HFF-Myc (cell line): ENCODE data around the gene TMEM135.
"Not testable (repeated sequence)": the region's sequence is repeated elsewhere in the genome, so short reads cannot be mapped to it uniquely, and the experiment has no call there.

Experiments
- DNase-seq: peaks from one replicate; pipeline ENCODE4 v3.0.0-alpha.2; 2011; ENCODE audit warnings: low read depth; ENCODE audit errors: extremely low read depth
- H3K4me3 ChIP-seq: replicated peaks from 2 replicates; pipeline ENCODE4 v1.5.1; 2011; ENCODE audit warnings: low read depth, mild to moderate bottlenecking, control low read depth, low read length
- TF ChIP-seq, protein P1 (sequence below): IDR thresholded peaks from 2 replicates; pipeline ENCODE4 v1.5.1; 2012; ENCODE audit warnings: mild to moderate bottlenecking, low read depth, low read length, control low read depth; ENCODE audit errors: missing control alignments

Gene TMEM135

DNA sequence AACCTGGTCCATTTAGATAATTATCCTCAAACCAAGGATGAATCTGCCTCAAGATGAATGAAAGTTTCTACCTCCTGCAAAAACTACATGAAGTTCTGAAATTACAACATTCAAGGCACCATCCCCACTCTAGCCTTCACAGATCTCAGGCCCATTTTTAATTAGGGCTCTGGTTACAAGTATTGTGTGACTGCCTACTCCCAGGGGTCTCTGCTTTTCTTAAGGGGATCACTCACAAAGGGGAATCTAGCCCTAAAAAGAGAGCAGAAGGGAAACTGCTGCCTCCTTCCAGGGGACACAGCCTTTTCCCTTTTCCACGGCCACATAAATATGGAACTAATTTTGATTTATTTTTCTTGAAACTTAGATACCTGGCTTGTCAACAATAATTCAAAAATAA, 17.4 kb upstream of the TMEM135 start:
- TF ChIP-seq, protein P1, sequence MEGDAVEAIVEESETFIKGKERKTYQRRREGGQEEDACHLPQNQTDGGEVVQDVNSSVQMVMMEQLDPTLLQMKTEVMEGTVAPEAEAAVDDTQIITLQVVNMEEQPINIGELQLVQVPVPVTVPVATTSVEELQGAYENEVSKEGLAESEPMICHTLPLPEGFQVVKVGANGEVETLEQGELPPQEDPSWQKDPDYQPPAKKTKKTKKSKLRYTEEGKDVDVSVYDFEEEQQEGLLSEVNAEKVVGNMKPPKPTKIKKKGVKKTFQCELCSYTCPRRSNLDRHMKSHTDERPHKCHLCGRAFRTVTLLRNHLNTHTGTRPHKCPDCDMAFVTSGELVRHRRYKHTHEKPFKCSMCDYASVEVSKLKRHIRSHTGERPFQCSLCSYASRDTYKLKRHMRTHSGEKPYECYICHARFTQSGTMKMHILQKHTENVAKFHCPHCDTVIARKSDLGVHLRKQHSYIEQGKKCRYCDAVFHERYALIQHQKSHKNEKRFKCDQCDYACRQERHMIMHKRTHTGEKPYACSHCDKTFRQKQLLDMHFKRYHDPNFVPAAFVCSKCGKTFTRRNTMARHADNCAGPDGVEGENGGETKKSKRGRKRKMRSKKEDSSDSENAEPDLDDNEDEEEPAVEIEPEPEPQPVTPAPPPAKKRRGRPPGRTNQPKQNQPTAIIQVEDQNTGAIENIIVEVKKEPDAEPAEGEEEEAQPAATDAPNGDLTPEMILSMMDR: no peak
- DNase-seq: no peak
- no peak overlapping the region for H3K4me3 ChIP-seq

DNA sequence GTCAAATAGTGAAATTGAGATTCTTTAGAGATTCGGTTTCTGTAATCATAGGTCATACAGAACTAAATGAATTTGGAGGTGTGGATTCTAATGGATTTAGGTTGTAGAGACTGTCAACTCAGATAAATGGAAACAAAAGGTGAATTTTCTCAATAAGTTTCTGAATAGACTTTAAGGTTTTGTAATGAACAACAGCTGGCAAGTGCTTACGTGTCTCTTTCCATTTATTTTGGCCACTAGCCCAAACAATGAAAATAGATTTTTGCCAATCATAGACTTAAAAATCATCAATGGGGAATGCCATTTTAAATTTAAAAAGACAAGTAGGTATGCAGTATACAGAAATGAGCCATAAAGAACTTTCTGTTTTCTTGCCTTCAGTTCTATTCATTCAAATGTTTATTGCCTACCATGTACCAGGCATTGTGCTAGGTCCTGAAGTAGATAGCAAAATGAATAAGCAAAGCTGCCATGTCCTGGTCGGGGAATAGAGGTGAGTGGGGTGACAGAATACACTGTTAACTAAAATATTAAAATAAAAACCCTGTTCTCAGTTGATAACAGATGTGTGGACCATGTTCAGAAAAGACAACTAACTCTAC, 16.9 kb upstream of the TMEM135 start:
- TF ChIP-seq, protein P1: no peak
- DNase-seq: no peak

DNA sequence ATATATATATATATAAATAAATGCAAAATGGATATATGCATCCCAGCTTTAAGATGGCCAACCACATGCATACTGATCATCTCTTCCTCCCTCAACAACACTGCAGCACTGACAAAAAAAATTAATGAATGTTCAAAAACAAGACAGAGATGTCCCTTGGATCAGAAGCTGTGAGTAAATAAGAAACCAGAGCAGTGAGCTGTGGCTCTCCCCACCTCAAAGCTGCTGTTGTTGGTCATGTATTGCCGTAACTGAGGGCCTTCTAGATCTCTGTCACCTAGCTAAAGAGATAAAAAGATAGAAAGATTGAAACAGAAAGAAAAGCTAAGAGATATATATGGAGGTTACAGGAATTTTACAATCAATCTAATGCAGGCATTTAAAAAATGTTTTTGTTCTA, 15.5 kb upstream of the TMEM135 start:
- TF ChIP-seq, protein P1: no peak
- no peak overlapping the region for H3K4me3 ChIP-seq
- no peak for DNase-seq

More for the DNA sequence above, 16.9 kb upstream of the TMEM135 start:
- no peak overlapping the region for H3K4me3 ChIP-seq

DNA sequence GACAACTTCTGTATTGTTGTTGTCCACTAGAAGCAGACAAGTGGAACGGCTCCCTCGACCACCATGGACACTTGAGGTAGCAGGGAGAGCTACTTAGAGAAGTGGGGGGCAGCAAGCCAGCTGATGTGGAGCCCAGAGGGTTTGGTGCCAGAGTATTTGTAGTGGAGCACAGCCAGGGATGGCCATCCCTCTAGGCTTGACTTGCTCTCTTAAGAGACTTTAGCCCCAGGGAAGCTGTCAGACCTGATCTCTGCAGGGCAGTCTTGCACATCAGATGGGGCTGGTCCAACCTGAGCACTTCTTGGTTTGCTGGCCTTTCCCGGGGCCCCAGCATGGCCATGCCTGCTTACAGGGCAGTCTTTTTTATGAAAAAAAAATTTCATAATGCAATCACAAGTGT, 15.0 kb upstream of the TMEM135 start:
- TF ChIP-seq, protein P1: no peak
- no peak overlapping the region for H3K4me3 ChIP-seq
- no peak for DNase-seq

DNA sequence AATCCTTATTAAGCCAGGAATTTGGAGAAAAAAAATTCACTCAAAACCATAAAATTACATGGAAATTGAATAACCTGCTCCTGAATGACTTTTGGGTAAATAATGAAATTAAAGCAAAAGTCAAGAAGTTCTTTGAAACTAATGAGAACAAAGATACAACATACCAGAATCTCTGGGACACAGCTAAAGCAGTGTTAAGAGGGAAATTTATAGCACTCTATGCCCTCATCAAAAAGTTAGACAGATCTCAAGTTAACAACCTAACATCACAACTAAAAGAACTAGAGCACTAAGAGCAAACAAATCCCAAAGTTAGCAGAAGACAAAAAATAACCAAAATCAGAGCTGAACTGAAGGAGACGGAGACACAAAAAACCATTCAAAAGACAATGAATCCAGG, 11.3 kb upstream of the TMEM135 start:
- DNase-seq, H3K4me3 ChIP-seq: not testable (repeated sequence)

DNA sequence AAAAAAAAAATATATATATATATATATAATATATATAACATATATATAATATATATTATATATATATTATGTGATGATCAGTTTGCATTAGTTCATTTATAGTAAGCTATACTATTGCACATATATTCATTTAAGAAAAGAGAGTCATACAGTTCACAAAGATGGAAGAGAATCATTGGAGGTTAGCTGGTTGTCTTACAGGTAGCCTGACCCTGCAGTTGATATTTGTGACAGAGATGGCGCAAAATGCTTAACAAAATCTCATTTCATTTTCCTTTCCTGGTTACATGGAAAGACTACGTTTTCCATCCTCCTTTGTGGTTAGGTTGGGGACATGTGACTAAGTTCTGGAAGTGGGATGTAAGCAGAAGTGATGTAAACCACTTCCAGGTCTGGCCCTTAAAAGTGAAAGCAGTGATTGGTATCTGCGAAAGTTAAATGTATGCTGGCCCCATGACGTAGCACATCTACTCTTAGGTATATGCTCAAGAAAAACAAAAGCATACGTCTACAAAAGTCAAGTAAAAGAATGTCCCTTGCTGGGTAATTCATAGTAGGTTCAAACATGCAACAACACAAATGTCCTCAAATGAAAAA, 7.2 kb upstream of the TMEM135 start:
- no peak for DNase-seq
- TF ChIP-seq, protein P1: no peak
- H3K4me3 ChIP-seq: no peak overlapping the region

DNA sequence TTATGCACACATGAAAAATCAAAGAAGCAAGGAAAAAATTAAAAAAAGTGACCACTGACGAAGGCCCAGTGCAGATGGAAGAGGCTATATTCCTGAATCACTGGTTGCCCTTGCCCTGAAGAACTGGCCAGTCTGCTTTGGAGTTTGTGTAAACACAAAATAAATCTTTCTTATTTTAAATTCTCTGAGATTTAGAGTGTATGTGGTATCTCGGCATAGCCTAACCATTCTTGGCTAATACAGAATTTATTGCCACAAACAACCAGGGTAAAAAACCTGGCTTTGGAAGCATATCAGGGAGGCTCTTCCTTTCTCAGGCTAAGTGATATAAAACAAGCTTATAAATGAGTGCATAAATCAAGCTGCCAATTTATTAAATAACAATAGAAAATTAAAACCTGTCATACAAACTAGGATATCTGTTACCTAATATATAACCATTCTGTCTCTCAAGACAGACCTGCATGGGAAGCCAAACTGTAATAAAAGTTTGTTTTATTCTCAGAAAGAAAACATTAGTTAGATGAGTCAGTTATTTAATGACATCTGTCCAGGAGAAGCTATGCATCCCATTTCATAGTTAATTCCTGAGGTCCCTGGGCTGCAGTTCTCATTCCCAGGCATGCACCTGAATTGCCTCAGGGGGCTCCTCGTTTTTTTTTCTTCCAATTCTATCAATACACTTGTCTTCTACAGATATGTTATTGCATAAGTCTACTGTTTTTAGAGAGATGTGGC, 6.1 kb upstream of the TMEM135 start:
- TF ChIP-seq, protein P1: no peak
- DNase-seq: no peak
- no peak overlapping the region for H3K4me3 ChIP-seq
